Activated naive CD4-positive, alpha-beta T cell treated with anti-CD3 and anti-CD28 coated beads for 36 hours (primary cell): ENCODE measurements around the gene KYAT1. TPM values are rescaled to one million over a fixed set of nuclear protein-coding genes. Genes with fewer than 3 reads are reported as not detected.
A peak's percentile ranks its signal among the peaks of the same experiment; 100 is the strongest.
"Not testable (repeated sequence)": the region's sequence is repeated elsewhere in the genome, so short reads cannot be mapped to it uniquely, and the experiment has no call there.

ENCODE experiments used
- CTCF ChIA-PET: fragments of 350-600 bp; sonication (Branson Sonifier 250); formaldehyde crosslinking; loops from one replicate; lab custom pipeline; 2021; ENCODE audit warnings: antibody characterized with exemption; lab: Charles Lee
- DNase-seq: peaks from one replicate; pipeline ENCODE4 v3.0.0-alpha.2; 2020
- H3K27ac Mint-ChIP-seq: one replicate; pipeline ENCODE4 v1.8.0; 2021; ENCODE audit warnings: mild to moderate bottlenecking, mixed read lengths
- H3K27me3 Mint-ChIP-seq: one replicate; pipeline ENCODE4 v1.8.0; 2021; ENCODE audit warnings: low read depth, mixed read lengths
- H3K36me3 Mint-ChIP-seq: one replicate; pipeline ENCODE4 v1.8.0; 2021; ENCODE audit warnings: low read depth, mixed read lengths
- H3K4me1 Mint-ChIP-seq: one replicate; pipeline ENCODE4 v1.8.0; 2021; ENCODE audit warnings: low read depth, mixed read lengths
- H3K4me3 Mint-ChIP-seq: one replicate; pipeline ENCODE4 v1.8.0; 2021; ENCODE audit warnings: mild to moderate bottlenecking, moderate library complexity, mixed read lengths
- H3K9me3 Mint-ChIP-seq: one replicate; pipeline ENCODE4 v1.8.0; 2021; ENCODE audit warnings: mixed read lengths
- intact Hi-C: fragments of 100-400 bp; cut with micrococcal nuclease; formaldehyde crosslinking; loops from one replicate; pipeline ENCODE4 v1.15.1; 2023
- total RNA-seq, 2 experiments: library from RNA; stranded (reverse); gene quantifications; one replicate each; pipeline ENCODE4 v1.2.3, GENCODE V29; 2021

The KYAT1 gene
- total RNA-seq, 2 experiments from 2014 or later: 29.6 to 33.6 TPM

- no peaks in the 10 kb centered on the region for H3K9me3 Mint-ChIP-seq
- no peak overlapping the region for H3K4me3 Mint-ChIP-seq
- intact Hi-C loops: no loop called here
- H3K27me3 Mint-ChIP-seq: no peaks in the 10 kb centered on the region
- peaks cover 9% of the 10 kb centered on the region for H3K4me1 Mint-ChIP-seq
- CTCF ChIA-PET: interaction anchor here (1.0 to 2.4 kb wide), 2 partner anchors 56 to 58 kb away, joined by 3 to 13 read pairs; no protein-coding TSS in a partner anchor
- peaks cover 6% of the 10 kb centered on the region for H3K36me3 Mint-ChIP-seq
- H3K27ac Mint-ChIP-seq: no peak overlapping the region
- DNase-seq: no peak
Observed at GRCh38 chr9:128870128-128870940, 11.4 kb downstream of the KYAT1 start.

GRCh38 chr9:128863647-128864046 lies 18.1 kb downstream of the KYAT1 start:
- Mint-ChIP-seq H3K36me3 (no peaks in the 10 kb centered on the region), H3K27ac (no peak overlapping the region), H3K4me1 (peaks cover 9% of the 10 kb centered on the region), H3K9me3 (no peaks in the 10 kb centered on the region), H3K27me3 (no peaks in the 10 kb centered on the region), H3K4me3 (no peak overlapping the region)
- peak; percentile 90 for DNase-seq
- intact Hi-C loops: loop anchor here (1.0 kb wide), 2 partner anchors 39 to 65 kb away; no protein-coding TSS in a partner anchor
- CTCF ChIA-PET: interaction anchor here (0.6 to 8.0 kb wide), 5 partner anchors 11 to 206 kb away, joined by 3 to 109 read pairs (median 4); partner anchors contain the start of gene PHYHD1

GRCh38 chr9:128862401-128862851 lies 19.3 kb downstream of the KYAT1 start:
- intact Hi-C loops: no loop called here

GRCh38 chr9:128861501-128861900 lies 20.2 kb downstream of the KYAT1 start:
- H3K4me3 Mint-ChIP-seq: no peak overlapping the region
- H3K27ac Mint-ChIP-seq: no peak overlapping the region
- intact Hi-C loops: no loop called here
- H3K27me3 Mint-ChIP-seq: no peaks in the 10 kb centered on the region
- peaks cover 1% of the 10 kb centered on the region for H3K36me3 Mint-ChIP-seq
- DNase-seq: no peak
- peaks cover 9% of the 10 kb centered on the region for H3K4me1 Mint-ChIP-seq
- no peaks in the 10 kb centered on the region for H3K9me3 Mint-ChIP-seq
- CTCF ChIA-PET: interaction anchor here (0.8 to 8.0 kb wide), 7 partner anchors 14 to 66 kb away, joined by 3 to 109 read pairs (median 4); partner anchors contain the start of gene ENDOG

More at GRCh38 chr9:128862401-128862851, 19.3 kb downstream of the KYAT1 start:
- no peaks in the 10 kb centered on the region for H3K9me3 Mint-ChIP-seq
- H3K4me3 Mint-ChIP-seq: no peak overlapping the region
- H3K27ac Mint-ChIP-seq: no peak overlapping the region
- CTCF ChIA-PET: interaction anchor here (0.7 to 8.0 kb wide), 8 partner anchors 10 to 65 kb away, joined by 3 to 109 read pairs (median 4); partner anchors contain the start of gene ENDOG
- H3K36me3 Mint-ChIP-seq: peaks cover 1% of the 10 kb centered on the region
- H3K4me1 Mint-ChIP-seq: peaks cover 9% of the 10 kb centered on the region
- no peak for DNase-seq
- no peaks in the 10 kb centered on the region for H3K27me3 Mint-ChIP-seq

GRCh38 chr9:128860937-128861336 lies 20.8 kb downstream of the KYAT1 start:
- Mint-ChIP-seq H3K27me3 (no peaks in the 10 kb centered on the region), H3K27ac (no peak overlapping the region), H3K4me1 (peaks cover 9% of the 10 kb centered on the region), H3K9me3 (no peaks in the 10 kb centered on the region), H3K36me3 (peaks cover 3% of the 10 kb centered on the region), H3K4me3 (no peak overlapping the region)
- intact Hi-C loops: no loop called here
- CTCF ChIA-PET: interaction anchor here (1.4 to 8.0 kb wide), 3 partner anchors 18 to 66 kb away, joined by 3 to 109 read pairs (median 9); no protein-coding TSS in a partner anchor
- DNase-seq: no peak

- H3K36me3 Mint-ChIP-seq, H3K9me3 Mint-ChIP-seq, H3K27me3 Mint-ChIP-seq, H3K27ac Mint-ChIP-seq, H3K4me3 Mint-ChIP-seq, DNase-seq, CTCF ChIA-PET, intact Hi-C loops, H3K4me1 Mint-ChIP-seq: not testable (repeated sequence)
Observed at GRCh38 chr9:128858476-128858875, 23.3 kb downstream of the KYAT1 start.

- H3K27me3 Mint-ChIP-seq, H3K4me1 Mint-ChIP-seq, CTCF ChIA-PET, H3K9me3 Mint-ChIP-seq, intact Hi-C loops, H3K27ac Mint-ChIP-seq, DNase-seq, H3K4me3 Mint-ChIP-seq: not testable (repeated sequence)
- peaks cover 13% of the 10 kb centered on the region for H3K36me3 Mint-ChIP-seq
Observed at GRCh38 chr9:128854454-128854853, 27.3 kb downstream of the KYAT1 start.

- CTCF ChIA-PET: interaction anchor here (1.0 to 2.0 kb wide), 4 partner anchors 9 to 76 kb away, joined by 3 to 13 read pairs (median 4); partner anchors contain the start of gene ENDOG
- peaks cover 14% of the 10 kb centered on the region for H3K36me3 Mint-ChIP-seq
- H3K27me3 Mint-ChIP-seq, H3K4me1 Mint-ChIP-seq, H3K4me3 Mint-ChIP-seq, H3K27ac Mint-ChIP-seq, DNase-seq, H3K9me3 Mint-ChIP-seq, intact Hi-C loops: not testable (repeated sequence)
Observed at GRCh38 chr9:128852646-128853045, 29.1 kb downstream of the KYAT1 start.

- H3K27ac Mint-ChIP-seq, H3K4me1 Mint-ChIP-seq, intact Hi-C loops, H3K4me3 Mint-ChIP-seq, H3K27me3 Mint-ChIP-seq, H3K9me3 Mint-ChIP-seq: not testable (repeated sequence)
- DNase-seq: peak; percentile 27
- H3K36me3 Mint-ChIP-seq: peaks cover 15% of the 10 kb centered on the region
- CTCF ChIA-PET: interaction anchor here (1.0 to 2.0 kb wide), 4 partner anchors 10 to 76 kb away, joined by 3 to 13 read pairs (median 4); partner anchors contain the start of gene ENDOG
Observed at GRCh38 chr9:128851779-128852600, 29.8 kb downstream of the KYAT1 start.

GRCh38 chr9:128851024-128851423 lies 30.7 kb downstream of the KYAT1 start:
- H3K4me1 Mint-ChIP-seq, intact Hi-C loops, H3K27ac Mint-ChIP-seq, DNase-seq, H3K9me3 Mint-ChIP-seq, H3K27me3 Mint-ChIP-seq, H3K4me3 Mint-ChIP-seq: not testable (repeated sequence)
- peaks cover 14% of the 10 kb centered on the region for H3K36me3 Mint-ChIP-seq
- CTCF ChIA-PET: interaction anchor here (2.0 kb wide), 1 partner anchor 77 kb away, joined by 13 read pairs; no protein-coding TSS in a partner anchor

GRCh38 chr9:128847803-128848202 lies 33.9 kb downstream of the KYAT1 start:
- CTCF ChIA-PET: no interaction called here
- intact Hi-C loops: no loop called here
- H3K27me3 Mint-ChIP-seq: no peaks in the 10 kb centered on the region
- H3K36me3 Mint-ChIP-seq: peaks cover 13% of the 10 kb centered on the region
- peaks cover 9% of the 10 kb centered on the region for H3K9me3 Mint-ChIP-seq
- DNase-seq: no peak
- no peaks in the 10 kb centered on the region for H3K4me1 Mint-ChIP-seq
- H3K4me3 Mint-ChIP-seq: no peak overlapping the region
- H3K27ac Mint-ChIP-seq: no peak overlapping the region

- H3K27ac Mint-ChIP-seq: no peak overlapping the region
- H3K27me3 Mint-ChIP-seq: no peaks in the 10 kb centered on the region
- no peak overlapping the region for H3K4me3 Mint-ChIP-seq
- no peak for DNase-seq
- H3K9me3 Mint-ChIP-seq: peaks cover 9% of the 10 kb centered on the region
- H3K36me3 Mint-ChIP-seq: peaks cover 12% of the 10 kb centered on the region
- no peaks in the 10 kb centered on the region for H3K4me1 Mint-ChIP-seq
- CTCF ChIA-PET: interaction anchor here (1.0 kb wide), 1 partner anchor 15 kb away, joined by 4 read pairs; no protein-coding TSS in a partner anchor
- intact Hi-C loops: no loop called here
Observed at GRCh38 chr9:128846680-128847030, 35.1 kb downstream of the KYAT1 start.
